GM15510 (cell line): Measurements from ENCODE around the gene VWA1.

Experiments
- POLR2A ChIP-seq: IDR thresholded peaks from 3 replicates; pipeline ENCODE4 v1.6.1; 2011; ENCODE audit warnings: borderline replicate concordance; ENCODE audit not compliant: insufficient read length; ENCODE audit errors: extremely low read depth

Gene VWA1

DNA sequence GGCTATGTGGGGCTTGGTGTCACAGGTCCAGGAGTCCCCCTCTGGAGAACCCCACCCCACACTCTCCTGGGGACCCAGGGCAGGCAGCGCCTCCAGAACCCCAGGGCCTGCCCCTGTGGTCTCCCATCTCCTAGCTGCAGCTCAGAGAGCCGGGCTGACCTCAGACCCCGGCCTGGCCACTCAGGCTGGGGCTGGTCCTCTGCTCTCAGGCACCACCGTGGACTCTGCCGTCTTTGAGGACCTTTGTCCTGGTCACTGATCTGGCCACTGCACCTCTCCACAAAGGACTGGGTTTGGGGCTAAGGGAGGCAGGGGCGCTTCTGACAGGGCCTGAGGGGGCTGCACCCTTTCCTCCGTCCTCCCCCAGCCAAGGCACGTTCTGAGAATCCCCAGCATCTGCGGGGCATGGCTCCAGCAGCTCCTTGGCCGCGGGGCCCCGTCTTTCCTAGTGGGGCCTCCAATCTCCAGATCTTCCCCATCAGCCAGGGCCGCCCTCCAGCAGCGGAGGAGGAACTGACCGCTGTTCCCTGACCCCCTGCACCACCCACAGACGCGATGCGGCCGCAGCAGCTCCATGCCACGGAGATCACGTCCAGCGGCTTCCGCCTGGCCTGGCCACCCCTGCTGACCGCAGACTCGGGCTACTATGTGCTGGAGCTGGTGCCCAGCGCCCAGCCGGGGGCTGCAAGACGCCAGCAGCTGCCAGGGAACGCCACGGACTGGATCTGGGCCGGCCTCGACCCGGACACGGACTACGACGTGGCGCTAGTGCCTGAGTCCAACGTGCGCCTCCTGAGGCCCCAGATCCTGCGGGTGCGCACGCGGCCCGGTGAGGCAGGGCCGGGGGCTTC lies 3.3 kb downstream of the VWA1 start:
- TF ChIP-seq POLR2A = no peak

DNA sequence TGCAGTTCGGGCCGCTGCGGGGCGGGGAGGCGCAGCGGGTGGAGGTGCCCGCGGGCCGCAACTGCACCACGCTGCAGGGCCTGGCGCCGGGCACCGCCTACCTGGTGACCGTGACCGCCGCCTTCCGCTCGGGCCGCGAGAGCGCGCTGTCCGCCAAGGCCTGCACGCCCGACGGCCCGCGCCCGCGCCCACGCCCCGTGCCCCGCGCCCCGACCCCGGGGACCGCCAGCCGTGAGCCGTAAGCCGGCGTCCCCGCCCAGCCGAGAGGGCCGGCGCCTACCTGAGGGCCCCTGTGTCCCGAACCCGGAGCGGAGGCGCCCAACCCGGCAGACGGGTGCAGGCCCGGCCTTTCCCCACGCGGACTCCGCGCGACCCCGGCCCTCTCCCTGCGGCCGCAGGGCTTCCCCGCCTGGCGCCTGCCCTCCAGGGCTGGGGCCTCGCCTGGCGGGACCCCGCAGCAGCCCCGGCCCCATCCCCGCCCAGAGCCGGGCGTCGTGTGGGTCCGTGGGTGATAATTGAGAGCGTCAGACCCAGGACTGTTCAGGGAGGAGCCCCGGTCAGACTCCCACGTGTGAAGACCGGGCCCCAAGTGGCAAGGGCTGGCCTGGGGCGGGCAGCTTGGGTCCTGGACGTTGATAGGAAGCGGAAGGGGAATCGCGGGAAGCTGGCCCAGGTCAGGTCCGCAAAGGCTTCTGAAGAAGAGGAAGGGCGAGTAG lies 4.2 kb downstream of the VWA1 start:
- no peak for TF ChIP-seq POLR2A

DNA sequence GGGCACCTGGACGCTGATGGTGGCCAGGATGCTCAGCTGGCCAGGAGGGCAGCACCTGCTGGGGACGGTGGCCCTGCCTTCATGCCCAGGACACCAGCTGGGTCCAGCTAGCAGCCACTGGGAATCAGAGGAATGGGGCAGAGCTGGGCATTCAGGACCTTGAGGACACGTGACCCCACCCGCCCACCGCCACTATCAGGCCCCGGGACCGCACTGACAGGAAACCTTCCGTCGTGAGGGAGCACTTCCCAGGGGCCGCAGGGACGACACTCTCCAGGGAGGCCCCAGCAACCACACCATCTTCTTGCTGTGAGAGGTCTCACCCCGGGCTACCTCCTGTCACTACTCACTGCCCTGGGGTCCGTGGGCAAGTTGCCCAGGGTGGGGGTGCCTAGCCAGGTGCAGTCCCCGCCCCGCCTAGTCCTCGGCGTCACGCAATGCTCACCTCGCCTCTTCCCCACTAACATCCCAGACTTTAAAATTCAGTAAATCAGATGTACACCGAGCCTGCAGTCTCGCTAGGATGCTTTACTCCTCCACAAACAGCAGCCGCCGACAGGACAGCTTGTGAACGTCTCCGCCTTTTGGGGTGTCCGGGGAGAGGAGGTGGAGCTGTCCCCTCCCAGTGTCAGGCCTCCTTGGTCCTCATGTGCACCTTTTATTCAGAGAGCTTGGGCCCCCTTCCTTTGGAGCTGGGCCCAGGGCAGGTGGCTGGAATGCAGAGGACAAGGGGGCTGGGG lies 4.9 kb downstream of the VWA1 start:
- no peak for TF ChIP-seq POLR2A

DNA sequence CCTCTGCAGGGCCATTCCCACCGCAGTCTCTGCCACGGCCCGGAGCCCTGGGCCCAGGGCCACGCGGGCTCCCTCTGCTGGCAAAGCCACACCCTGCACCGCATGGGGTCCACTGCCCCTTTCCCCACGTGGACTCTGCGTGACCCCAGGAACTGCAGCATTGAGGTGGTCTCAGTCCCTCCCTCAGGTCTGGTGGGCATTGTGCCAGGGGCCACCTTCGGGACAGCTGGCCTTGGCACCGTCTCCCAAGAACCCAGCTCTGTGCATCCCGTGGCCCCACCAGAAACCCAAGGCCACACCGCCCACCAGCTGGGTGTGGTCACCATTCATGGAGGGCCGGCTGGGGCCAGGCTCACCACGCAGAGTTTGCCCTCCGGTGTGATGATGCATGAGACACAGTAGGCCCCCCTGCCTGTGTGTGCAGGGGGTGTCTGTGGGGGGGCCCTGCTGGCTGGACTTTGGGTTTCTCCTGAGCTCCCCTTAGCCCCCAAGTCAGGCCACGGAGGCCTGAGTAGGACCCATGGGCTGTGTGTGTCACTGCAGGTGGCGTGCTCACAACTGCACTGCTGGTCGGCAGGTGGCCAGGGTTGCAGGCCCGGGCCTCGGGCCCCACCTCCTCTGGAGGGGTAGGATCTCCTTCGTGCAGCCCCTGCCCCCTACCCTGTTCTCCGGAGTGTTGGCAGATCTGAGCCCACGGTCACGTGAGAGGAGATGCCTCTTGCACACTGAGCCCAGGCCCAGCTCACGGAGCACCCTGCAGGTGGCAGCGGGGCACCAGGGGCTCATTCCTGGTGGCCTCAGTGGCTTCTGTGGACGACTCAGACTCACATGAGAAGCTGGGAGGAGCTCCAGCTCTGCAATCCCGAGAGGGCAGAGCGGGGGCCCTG lies 5.8 kb downstream of the VWA1 start:
- TF ChIP-seq POLR2A = no peak

DNA sequence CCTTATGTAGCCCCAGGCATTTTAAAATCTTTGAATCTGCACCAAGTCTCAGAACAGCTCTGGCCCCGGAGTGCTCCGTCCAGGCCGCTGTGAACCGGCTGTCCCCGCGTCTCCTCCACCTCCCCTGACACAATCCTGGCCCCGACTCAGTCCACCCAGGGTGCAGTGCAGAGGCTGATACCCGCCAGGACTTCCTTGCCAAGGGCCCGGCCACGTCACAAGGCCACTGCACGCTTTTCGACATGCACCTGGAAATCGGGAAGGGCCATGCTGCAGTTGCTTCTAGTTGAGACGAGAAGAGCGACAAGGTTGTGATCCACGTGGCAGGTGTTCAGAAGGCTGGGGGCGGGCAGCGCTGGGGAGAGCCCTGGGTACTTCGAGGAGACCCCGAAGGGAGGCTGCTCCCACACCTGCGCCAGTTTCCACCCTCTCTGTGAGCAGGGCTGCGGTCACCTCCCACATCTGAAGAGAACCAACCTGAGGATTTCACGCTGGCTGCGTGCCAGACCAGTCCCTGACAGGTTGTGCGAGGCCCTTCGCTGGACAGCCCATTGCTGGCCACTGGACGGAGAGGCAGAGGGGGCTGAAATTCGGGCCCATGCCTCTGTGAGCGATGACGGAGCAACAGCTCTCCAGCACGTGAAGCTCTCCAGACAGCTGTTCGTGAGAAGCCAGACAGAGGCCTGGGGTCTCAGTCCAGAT lies 6.7 kb downstream of the VWA1 start:
- TF ChIP-seq POLR2A = no peak

DNA sequence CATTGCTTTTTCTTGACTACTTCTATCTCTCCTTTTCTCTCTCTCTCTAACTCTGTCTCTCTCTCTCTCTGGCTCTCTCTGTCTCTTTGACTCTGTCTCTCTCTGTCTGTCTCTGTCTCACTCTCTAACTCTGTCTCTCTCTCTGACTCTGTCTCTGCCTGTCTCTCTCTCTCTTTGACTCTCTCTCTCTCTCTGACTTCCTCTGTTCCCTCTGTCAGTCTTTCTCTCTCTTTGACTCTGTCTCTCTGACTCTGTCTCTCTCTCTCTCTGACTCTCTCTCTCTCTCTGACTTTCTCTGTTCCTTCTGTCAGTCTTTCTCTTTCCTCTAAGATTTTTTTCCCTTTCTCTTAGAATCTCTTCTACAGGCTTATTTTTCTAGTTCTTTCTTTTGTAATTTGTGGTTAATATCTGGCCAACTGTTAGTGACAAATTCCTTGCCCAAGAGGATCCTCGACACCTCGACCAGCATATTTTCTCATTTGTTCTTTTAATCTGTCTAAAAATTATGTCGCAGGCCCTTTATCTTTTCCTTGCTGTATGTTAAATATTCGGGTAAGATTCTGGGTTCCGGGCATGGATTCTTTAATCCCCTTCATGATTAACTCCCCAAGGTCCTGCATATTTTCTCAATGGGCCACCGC lies 13.7 kb downstream of the VWA1 start, which contains the start of gene ATAD3C:
Gene ATAD3C (plus strand): TSS at position 591 of the 641 bp plus-strand sequence. CDS start 995 bp downstream, outside the sequence.
- no peak for TF ChIP-seq POLR2A

DNA sequence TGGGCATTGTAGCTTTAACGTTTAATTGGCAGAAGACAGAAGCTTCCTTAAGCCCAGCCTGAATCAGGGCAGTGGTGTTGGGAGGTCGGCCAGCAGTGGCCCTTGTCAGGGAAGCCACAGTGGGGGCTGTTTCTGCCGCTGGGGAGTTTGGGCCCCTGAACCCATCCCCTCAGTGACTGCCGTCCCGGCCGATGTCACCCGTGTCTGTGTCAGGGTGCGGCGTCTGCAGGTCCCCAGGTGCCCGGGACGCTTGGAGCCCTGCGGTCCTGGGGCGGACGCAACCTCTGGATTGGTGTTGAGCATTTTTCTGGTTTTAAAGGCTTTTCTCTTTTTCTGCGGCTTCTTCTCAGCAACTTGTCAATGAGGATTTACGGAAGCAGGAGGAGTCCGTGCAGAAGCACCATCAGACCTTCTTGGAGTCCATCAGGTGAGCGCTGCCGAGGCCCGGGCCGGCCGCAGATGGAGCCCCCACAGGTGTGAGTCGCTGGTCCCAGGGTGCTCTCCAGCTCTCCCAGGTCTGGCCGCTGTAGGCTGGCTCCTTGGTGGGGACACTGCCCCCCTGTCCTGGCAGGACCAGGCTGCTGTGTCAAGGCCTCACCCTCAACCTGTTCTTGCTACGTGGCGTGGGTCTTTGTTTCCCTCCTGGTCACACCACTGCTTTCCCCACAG lies 16.3 kb downstream of the VWA1 start:
- TF ChIP-seq POLR2A = no peak

DNA sequence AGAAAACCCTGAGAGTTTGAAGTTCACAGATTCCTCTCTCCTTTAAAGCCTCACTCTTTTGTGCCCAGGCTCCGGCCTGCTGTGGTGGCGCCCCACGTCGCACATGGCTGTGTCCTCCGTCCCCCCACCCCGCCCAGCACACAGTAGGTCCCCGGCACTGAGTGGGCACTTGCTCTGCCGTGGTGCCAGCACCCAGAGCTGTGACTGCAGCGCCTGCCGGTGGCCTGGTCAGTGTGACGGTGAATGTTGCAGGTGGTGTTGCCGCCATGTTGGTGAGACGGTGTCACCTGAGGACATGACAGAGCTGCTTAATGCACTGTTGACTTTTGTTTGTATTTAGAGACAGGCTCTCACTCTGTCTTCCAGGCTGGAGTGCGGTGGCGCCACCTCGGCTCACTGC lies 17.4 kb downstream of the VWA1 start:
- TF ChIP-seq POLR2A = no peak

DNA sequence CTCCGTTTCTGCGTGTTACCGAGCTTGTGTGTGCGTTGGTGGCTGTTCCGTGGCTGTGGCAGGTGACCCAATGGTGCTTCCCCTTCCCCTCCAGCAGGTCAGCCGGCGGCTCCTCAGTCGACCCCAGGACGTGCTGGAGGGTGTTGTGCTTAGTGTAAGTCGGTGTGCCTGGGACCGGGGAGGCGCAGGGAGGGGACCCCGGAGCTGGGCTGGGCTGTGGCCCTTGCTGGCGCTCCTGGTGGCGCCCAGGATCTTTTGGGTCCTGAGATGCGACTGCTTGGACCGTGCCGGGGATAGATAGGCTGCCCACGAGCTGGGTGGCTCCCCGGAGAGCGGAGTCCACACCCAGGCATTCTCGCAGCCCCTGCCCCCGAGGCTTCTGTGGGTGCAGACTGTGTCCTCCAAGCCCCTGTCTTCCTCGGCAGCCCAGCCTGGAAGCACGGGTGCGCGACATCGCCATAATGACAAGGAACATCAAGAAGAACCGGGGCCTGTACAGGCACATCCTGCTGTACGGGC lies 19.9 kb downstream of the VWA1 start:
- no peak for TF ChIP-seq POLR2A

DNA sequence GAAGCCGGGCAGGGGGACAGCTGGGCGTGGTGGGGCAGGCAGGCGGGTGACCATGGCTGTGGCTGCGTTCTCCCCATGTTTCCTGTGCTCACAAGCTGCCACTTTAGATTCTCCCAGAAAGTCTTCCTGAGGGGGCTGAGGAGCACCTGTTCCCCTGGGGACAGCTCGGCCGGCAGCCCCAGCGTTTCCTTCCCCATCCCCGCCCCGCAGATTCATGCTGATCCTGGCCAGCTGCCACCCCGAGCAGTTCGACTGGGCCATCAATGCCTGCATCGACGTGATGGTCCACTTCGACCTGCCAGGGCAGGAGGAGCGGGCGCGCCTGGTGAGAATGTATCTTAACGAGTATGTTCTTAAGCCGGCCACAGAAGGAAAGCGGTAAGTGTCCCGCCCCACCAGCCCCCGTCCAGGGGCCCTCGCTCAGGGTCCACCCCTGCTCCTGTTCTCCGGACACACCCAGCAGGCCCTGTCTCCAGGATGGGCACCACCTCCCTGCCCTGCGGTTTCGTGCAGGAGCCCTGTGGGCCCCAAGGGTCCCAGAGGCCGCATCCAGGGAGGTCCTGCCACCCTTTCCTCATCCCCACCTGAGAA lies 25.1 kb downstream of the VWA1 start:
- no peak for TF ChIP-seq POLR2A

DNA sequence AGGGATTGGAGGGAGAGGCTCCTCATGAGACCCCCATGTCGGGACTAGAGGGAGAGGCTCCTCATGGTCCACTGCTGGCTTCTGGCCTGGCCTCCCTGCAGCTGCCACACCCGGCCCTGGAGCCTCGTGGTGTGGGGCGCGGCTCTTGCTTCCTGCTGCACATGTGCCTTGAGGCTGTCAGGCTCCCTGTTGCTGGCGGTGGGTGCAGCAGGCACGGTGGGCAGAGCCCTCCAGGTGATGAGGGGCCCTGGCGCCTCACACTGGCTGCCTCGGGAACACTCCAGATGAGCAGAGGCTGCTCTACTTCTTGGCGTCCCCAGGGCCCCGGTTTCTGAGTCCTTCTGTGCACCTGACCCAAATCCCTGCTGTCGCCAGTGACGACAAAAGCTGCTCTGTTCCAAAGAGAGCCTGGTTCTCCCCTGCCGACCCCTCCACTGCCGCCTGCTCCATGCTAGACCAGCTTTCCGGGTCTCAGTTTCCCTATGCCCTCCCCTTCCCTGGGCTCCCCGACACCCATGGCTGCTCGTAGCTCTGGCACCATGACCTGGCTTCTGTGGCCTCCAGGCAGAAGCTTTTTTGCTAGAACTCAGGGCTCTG lies 26.3 kb downstream of the VWA1 start:
- no peak for TF ChIP-seq POLR2A
